Body of pancreas (tissue), 4 donors: ENCODE results near the gene FRAT2.

Experiments
- CTCF ChIP-seq, 7 experiments: fragments of 450-650 bp in 4 of 7; fragments of 200-600 bp in 3 of 7; sonication (generic) in 3 of 7; IDR thresholded peaks; one replicate each; pipeline ENCODE4 v1.5.1; 2016 to 2019; ENCODE audit warnings: antibody characterized with exemption in 7 of 7
- POLR2A ChIP-seq, 3 donors: fragments of 450-650 bp; IDR thresholded peaks; one replicate each; pipeline ENCODE4 v1.6.1; 2016; ENCODE audit warnings: antibody characterized with exemption in 3 of 3, mild to moderate bottlenecking in 2 of 3

GRCh38 chr10:97378933-97379921 lies 44.7 kb upstream of the FRAT2 start:
- TF ChIP-seq CTCF (IDR thresholded peaks at IDR 0.05): no peak
- no peak for TF ChIP-seq POLR2A (IDR thresholded peaks at IDR 0.05)
